ENCODE data around the gene MON1A. TPM values are rescaled to one million over a fixed set of nuclear protein-coding genes. Genes with fewer than 3 reads are reported as not detected.

The MON1A gene
- 10 to 100 TPM in 6 of 8 experiments, 1 to 10 TPM in 2; 9.1 to 12.4 (median 11.6) TPM for total RNA-seq

DNA sequence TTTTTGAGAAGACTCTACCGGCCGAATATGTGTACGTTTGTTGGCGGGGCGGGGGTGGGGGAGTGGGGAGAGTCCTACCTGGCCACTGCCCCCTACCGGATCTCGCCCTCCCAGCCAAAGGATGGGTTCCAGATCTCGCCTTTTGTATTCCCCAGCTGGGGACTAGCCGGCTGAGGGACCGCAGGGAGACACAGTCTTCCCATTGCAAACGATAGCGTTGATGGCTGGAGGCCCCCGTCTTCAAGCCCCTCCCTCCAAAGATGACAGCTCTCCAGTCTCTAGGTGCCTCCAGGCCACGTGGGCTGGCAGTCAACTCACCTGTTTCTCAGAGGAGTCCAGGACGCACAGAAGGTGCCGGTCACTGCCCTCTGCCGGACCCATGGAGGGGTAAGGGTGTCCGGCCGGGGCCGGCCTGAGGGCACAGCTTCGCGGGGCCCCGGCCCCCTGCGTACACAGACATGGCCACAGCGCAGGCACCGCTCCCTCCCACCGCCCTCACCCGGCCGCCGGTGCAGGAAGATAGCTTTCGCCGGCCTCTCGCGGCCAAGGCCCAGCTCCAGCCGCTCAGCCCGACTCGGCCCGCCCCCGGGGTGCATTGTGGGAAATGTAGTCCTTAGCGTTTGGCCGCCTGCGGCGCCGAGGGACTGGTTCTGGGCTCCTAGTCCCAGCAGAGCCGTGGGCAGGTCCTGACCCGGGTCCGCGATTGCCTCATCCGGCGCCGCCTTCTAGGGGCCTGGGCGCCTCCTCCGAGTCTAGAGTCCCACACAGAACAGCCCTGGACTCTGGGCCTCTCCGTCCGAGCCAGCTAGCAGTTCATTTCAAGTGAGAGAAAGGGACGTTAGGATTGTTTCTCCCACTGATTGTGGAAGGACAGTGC, at the start of gene MON1A:
TSS of gene MON1A (minus strand) at position 521 of the 877 bp plus-strand sequence. CDS start 16,465 bp downstream, outside the sequence.
- peak within 1 kb of the TSS; percentile 54 to 77 for H3K27ac ChIP-seq
- H3K4me3 ChIP-seq: peak within 1 kb of the TSS; percentile 47 to 83 (median 57)
- WGBS, 10 experiments: 0 to 9% (median 0%) methylated on average over 2 to 13 of the region's 56 CpGs; no CpG with 5 or more reads in 6 of the 10 experiments
- peak; percentile 91 to 96 (median 92) for ATAC-seq (replicated peaks in 6 of 8)
- peaks cover 8 to 13% of the 10 kb centered on the region in 2 donors for H3K4me1 ChIP-seq (replicated peaks in 1 of 2)
- in situ Hi-C loops (cut with MboI; ENCODE audit: low pct_unique_long_range_greater_than_20kb in 2 of 9, low sequenced_read_pairs in 9 of 9, unreplicated experiment in 9 of 9): no loop called here

DNA sequence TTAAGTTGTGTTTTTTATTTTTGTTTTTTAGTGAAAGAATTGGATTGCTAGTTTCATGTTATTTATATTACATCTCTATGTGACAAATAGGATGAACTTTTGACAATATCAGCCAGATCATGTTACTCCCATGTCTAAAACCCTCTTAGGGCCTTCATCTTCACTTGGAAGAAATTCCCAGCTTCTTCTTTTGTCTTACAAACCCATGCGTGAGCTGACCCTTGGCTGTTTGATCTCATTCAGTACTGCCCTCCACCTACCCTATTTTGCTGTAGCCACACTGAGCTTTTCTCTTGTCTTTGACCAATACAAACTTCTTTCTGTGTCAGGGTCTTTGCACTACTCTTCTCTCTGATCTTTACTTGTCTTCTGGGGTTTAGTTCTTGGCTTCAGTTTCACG, 47.3 kb upstream of the MON1A start:
- no peak overlapping the region for H3K27ac ChIP-seq
- in situ Hi-C loops (cut with MboI; ENCODE audit: low pct_unique_long_range_greater_than_20kb in 2 of 9, low sequenced_read_pairs in 9 of 9, unreplicated experiment in 9 of 9): no loop called here
- WGBS, 10 experiments: 20 to 100% (median 80%) methylated on average over 1 to 2 of the region's 2 CpGs; no CpG with 5 or more reads in 1 of the 10 experiments

GRCh38 chr3:49972656-49973055, 43.0 kb upstream of the MON1A start:
- Histone ChIP-seq H3K4me3 (no peak overlapping the region), H3K27ac (no peak overlapping the region), H3K4me1 (replicated peaks in 1 of 2) (no peaks in the 10 kb centered on the region)
- ATAC-seq (replicated peaks in 6 of 8): no peak
- WGBS, 10 experiments: 80 to 100% (median 94%) methylated on average over 1 to 9 of the region's 10 CpGs; no CpG with 5 or more reads in 4 of the 10 experiments
- in situ Hi-C loops (cut with MboI; ENCODE audit: low pct_unique_long_range_greater_than_20kb in 2 of 9, low sequenced_read_pairs in 9 of 9, unreplicated experiment in 9 of 9): no loop called here

More for the DNA sequence above, 47.3 kb upstream of the MON1A start:
- ATAC-seq (replicated peaks in 6 of 8): no peak
- Histone ChIP-seq H3K4me1 (replicated peaks in 1 of 2) (no peaks in the 10 kb centered on the region), H3K4me3 (no peak overlapping the region)

- no peak for ATAC-seq (replicated peaks in 6 of 8)
- no peak overlapping the region for H3K27ac ChIP-seq
- H3K4me3 ChIP-seq: no peak overlapping the region
- H3K4me1 ChIP-seq (replicated peaks in 1 of 2): no peaks in the 10 kb centered on the region
- in situ Hi-C loops (cut with MboI; ENCODE audit: low pct_unique_long_range_greater_than_20kb in 2 of 9, low sequenced_read_pairs in 9 of 9, unreplicated experiment in 9 of 9): no loop called here
- WGBS, 10 experiments: 65 to 100% (median 100%) methylated on average over 1 to 7 of the region's 8 CpGs; no CpG with 5 or more reads in 3 of the 10 experiments
Measured at GRCh38 chr3:49968346-49968745, 38.7 kb upstream of the MON1A start.

DNA sequence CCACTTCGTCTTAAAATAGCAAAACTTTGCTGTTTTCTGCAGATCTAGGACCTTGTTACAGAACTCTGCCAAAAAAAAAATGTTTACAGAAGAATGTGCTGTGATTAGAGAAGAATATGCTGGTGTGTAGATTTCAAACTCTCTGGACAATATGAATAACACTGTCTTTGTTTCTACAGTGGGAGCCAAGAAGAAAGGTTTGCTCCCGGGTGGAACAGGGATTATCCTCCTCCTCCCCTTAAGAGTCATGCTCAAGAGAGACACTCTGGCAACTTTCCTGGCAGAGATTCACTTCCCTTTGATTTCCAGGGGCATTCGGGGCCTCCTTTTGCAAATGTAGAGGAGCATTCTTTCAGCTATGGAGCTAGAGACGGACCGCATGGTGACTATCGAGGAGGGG, 37.7 kb upstream of the MON1A start:
- in situ Hi-C loops (cut with MboI; ENCODE audit: low pct_unique_long_range_greater_than_20kb in 2 of 9, low sequenced_read_pairs in 9 of 9, unreplicated experiment in 9 of 9): no loop called here
- H3K4me1 ChIP-seq (replicated peaks in 1 of 2): no peaks in the 10 kb centered on the region
- peak in 3 of 8 experiments; percentile 33 to 89 (median 41) for ATAC-seq (replicated peaks in 6 of 8)
- WGBS, 10 experiments: 20 to 100% (median 88%) methylated on average over 1 to 5 of the region's 6 CpGs
- no peak overlapping the region for H3K4me3 ChIP-seq
- H3K27ac ChIP-seq: no peak overlapping the region

DNA sequence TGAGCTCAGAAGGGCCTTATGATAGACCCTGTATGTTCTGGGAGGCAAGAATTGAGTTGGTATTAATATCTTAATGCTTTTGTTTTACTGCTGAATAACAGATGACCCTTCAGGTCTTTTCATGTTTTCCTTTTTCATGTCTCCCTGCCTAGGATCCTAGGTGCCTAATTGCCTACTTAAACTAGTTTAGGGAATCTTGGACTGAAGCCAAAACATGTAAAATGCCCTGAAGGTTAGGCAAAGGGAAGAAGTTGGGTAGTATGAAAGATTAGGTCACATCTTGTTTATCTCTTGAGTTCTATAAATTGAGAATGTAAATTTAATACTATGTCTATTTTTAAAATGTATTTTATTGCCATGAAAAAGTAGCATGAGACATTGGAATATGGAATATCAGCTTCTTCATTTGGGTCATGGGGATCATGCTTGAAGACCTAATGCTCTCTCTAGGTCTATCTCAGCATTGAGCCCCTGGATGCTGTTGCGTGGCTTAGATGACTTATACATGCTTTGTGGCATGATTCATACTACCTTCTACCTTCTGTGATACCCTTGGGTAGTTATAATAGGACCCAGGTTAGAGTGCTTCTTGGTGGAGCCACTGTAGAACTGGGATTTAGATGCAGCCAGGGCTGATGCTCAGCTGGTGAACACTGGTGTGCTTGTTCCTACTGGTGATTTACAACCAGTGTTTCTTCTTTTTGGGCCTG, 36.8 kb upstream of the MON1A start:
- WGBS, 10 experiments: 100% methylated on average over 1 of the region's 1 CpG; no CpG with 5 or more reads in 5 of the 10 experiments

GRCh38 chr3:49955636-49956035, 26.0 kb upstream of the MON1A start:
- in situ Hi-C loops (cut with MboI; ENCODE audit: low pct_unique_long_range_greater_than_20kb in 2 of 9, low sequenced_read_pairs in 9 of 9, unreplicated experiment in 9 of 9): no loop called here
- no peaks in the 10 kb centered on the region for H3K4me1 ChIP-seq (replicated peaks in 1 of 2)
- no peak overlapping the region for H3K27ac ChIP-seq
- H3K4me3 ChIP-seq: no peak overlapping the region
- no peak for ATAC-seq (replicated peaks in 6 of 8)
- 92 to 100% (median 100%) methylated on average over 1 to 2 of the region's 3 CpGs; no CpG with 5 or more reads in 4 of the 10 experiments for WGBS, 10 experiments

More for the DNA sequence above, 36.8 kb upstream of the MON1A start:
- Histone ChIP-seq H3K27ac (no peak overlapping the region), H3K4me1 (replicated peaks in 1 of 2) (no peaks in the 10 kb centered on the region), H3K4me3 (no peak overlapping the region)
- in situ Hi-C loops (cut with MboI; ENCODE audit: low pct_unique_long_range_greater_than_20kb in 2 of 9, low sequenced_read_pairs in 9 of 9, unreplicated experiment in 9 of 9): no loop called here
- no peak for ATAC-seq (replicated peaks in 6 of 8)

- Histone ChIP-seq H3K4me3 (no peak overlapping the region), H3K4me1 (replicated peaks in 1 of 2) (no peaks in the 10 kb centered on the region), H3K27ac (no peak overlapping the region)
- ATAC-seq (replicated peaks in 6 of 8): no peak
- WGBS, 10 experiments: 83 to 100% (median 96%) methylated on average over 2 to 4 of the region's 6 CpGs; no CpG with 5 or more reads in 2 of the 10 experiments
- in situ Hi-C loops (cut with MboI; ENCODE audit: low pct_unique_long_range_greater_than_20kb in 2 of 9, low sequenced_read_pairs in 9 of 9, unreplicated experiment in 9 of 9): no loop called here
Measured at GRCh38 chr3:49952924-49953323, 23.3 kb upstream of the MON1A start.

DNA sequence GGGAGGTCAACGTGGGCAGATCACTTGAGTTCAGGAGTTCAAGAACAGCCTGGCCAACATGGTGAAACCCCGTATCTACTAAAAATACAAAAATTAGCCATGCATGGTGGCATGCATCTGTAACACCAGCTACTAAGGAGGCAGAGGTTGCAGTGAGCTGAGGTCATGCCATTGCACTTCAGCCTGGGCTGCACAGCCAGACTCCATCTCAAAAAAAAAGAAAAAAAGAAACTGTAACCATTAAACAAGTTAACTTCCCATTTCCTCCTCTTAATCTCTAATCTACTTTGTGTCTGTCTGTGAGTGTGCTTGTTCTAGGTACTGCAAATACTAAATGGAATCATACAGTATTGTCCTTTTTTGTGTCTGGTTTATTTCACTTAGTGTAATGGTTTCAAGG, 13.0 kb upstream of the MON1A start:
- 67 to 100% (median 93%) methylated on average over 1 to 2 of the region's 2 CpGs; no CpG with 5 or more reads in 5 of the 10 experiments for WGBS, 10 experiments
- no peak overlapping the region for H3K4me3 ChIP-seq
- H3K27ac ChIP-seq: no peak overlapping the region
- peaks cover 6 to 10% of the 10 kb centered on the region in 2 donors for H3K4me1 ChIP-seq (replicated peaks in 1 of 2)
- no peak for ATAC-seq (replicated peaks in 6 of 8)
- in situ Hi-C loops (cut with MboI; ENCODE audit: low pct_unique_long_range_greater_than_20kb in 2 of 9, low sequenced_read_pairs in 9 of 9, unreplicated experiment in 9 of 9): no loop called here

- Histone ChIP-seq H3K4me3 (peak overlapping the region; percentile 60 to 92 (median 80)), H3K27ac (peak overlapping the region; percentile 84 to 92), H3K4me1 (replicated peaks in 1 of 2) (peaks cover 6 to 10% of the 10 kb centered on the region in 2 donors)
- in situ Hi-C loops (cut with MboI; ENCODE audit: low pct_unique_long_range_greater_than_20kb in 2 of 9, low sequenced_read_pairs in 9 of 9, unreplicated experiment in 9 of 9): no loop called here
- no peak for ATAC-seq (replicated peaks in 6 of 8)
- WGBS, 10 experiments: 0 to 33% (median 6%) methylated on average over 2 to 22 of the region's 23 CpGs
Measured at GRCh38 chr3:49940667-49941249, 11.1 kb upstream of the MON1A start.

DNA sequence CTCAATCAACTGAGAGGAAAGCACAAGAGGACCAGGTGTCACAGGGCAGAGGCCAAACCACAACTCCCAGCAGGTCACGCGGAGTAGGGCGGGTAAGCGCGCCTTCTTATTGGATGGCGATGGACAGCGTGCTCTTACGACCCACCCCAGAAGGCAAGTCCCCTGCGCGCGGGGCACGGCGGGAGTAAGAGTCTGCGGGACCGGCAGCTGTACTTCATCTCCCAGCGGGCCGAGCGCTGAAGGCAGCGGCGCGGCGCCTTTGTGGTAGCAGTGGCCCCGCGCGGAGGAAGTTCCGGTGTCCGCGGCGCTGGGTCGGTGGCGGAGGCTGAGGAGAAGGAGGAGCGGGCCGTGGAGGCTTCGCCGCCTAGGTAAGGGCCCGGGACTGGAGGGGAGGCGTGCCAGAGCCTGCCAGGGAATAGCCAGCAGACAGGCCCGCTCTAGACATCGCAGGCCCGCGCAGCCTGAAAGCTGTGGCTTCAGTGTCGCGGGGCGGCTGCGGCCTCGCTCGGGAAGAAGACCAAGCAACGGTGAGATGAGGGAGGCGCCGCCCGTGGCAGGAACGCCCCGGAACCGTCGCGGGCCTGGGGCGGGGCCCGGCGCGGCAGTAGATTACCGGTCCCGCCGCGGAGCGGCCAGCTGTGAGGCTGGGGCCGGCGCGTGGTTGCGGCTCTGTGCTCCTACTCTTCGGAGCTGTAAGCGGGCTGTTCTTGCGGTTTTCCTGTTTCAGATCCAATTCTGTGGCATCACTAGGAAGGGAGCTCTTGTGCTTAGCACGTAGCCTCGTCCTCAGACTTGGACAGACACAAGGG, 10.5 kb upstream of the MON1A start, which contains the start of gene RBM6:
TSS of gene RBM6 (plus strand) at position 293 of the 809 bp plus-strand sequence. CDS start 22,492 bp downstream, outside the sequence.
- Histone ChIP-seq H3K4me3 (peak within 1 kb of the TSS; percentile 60 to 92 (median 80)), H3K4me1 (replicated peaks in 1 of 2) (peaks cover 6 to 10% of the 10 kb centered on the region in 2 donors), H3K27ac (peak within 1 kb of the TSS; percentile 84 to 92)
- in situ Hi-C loops (cut with MboI; ENCODE audit: low pct_unique_long_range_greater_than_20kb in 2 of 9, low sequenced_read_pairs in 9 of 9, unreplicated experiment in 9 of 9): no loop called here
- ATAC-seq (replicated peaks in 6 of 8): peak; percentile 94 to 98 (median 97)
- 0 to 2% (median 0%) methylated on average over 1 to 26 of the region's 74 CpGs; no CpG with 5 or more reads in 1 of the 10 experiments for WGBS, 10 experiments

DNA sequence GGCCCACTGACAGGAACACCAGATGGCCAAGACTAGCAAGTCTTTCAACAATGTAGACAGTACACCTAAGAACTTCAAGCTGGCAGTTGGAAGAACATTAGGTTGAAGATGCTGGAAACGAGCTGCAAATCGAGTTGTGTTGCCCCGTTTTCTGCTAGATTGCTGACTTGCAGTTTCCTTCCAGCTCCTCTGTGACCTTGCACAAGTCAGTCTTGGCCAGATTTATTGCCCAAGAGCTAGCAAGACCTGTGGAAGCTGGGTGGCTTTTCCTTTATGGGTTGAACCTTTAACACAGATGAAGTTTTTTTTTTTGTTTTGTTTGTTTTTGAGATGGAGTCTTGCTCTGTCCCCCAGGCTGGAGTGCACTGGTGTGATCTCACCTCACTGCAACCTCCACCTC, 7.5 kb upstream of the MON1A start:
- H3K27ac ChIP-seq: no peak overlapping the region
- WGBS, 10 experiments: 4 to 86% (median 67%) methylated on average over 1 to 3 of the region's 3 CpGs; no CpG with 5 or more reads in 1 of the 10 experiments
- H3K4me3 ChIP-seq: no peak overlapping the region
- ATAC-seq (replicated peaks in 6 of 8): no peak
- in situ Hi-C loops (cut with MboI; ENCODE audit: low pct_unique_long_range_greater_than_20kb in 2 of 9, low sequenced_read_pairs in 9 of 9, unreplicated experiment in 9 of 9): no loop called here
- peaks cover 6 to 10% of the 10 kb centered on the region in 2 donors for H3K4me1 ChIP-seq (replicated peaks in 1 of 2)
